ENCODE results near the gene PIGZ.

The PIGZ gene

DNA sequence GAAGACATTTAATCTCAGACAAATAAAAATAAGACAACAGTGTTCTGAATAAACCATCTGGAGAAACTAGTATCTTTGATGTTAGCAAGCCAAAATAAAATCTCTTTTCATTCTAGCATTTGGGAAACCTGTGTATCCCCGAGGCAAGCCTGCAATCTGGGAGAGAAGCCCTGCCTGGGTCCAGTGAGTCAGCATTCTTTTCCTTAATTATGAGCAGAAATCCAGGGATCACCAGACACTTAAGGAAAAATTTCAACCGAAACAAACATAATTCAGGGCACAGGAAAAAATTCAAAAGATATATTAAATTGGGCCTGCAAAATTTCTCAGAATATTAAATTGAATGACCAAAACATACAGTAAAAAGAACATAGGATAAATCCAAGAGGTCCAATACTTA, 30.5 kb downstream of the PIGZ start:
- Histone ChIP-seq H3K9ac (ENCODE audit: low read depth in 1 of 2, low read length in 2 of 2) (no peak overlapping the region), H3K27ac (ENCODE audit: low read depth, low read length) (no peak overlapping the region), H3K27me3 (ENCODE audit: control insufficient read depth in 1 of 2, insufficient read depth in 2 of 2, low read length in 2 of 2) (no peaks in the 10 kb centered on the region), H3K4me1 (ENCODE audit: control insufficient read depth in 1 of 2, insufficient read depth in 2 of 2, low read length in 2 of 2) (peaks cover 7 to 13% of the 10 kb centered on the region in 2 donors), H3K36me3 (ENCODE audit: control insufficient read depth in 1 of 2, insufficient read depth in 2 of 2, low read length in 2 of 2) (peaks cover 39 to 63% of the 10 kb centered on the region in 2 donors), H3K4me3 (ENCODE audit: low read depth in 1 of 2, low read length in 2 of 2) (no peak overlapping the region), H3K9me3 (ENCODE audit: control insufficient read depth in 1 of 2, low read length in 2 of 2) (no peaks in the 10 kb centered on the region)

GRCh38 chr3:196936288-196936687, 32.3 kb downstream of the PIGZ start:
- Histone ChIP-seq H3K4me1 (ENCODE audit: control insufficient read depth in 1 of 2, insufficient read depth in 2 of 2, low read length in 2 of 2) (peaks cover 6 to 8% of the 10 kb centered on the region in 2 donors), H3K9me3 (ENCODE audit: control insufficient read depth in 1 of 2, low read length in 2 of 2) (no peaks in the 10 kb centered on the region), H3K4me3 (ENCODE audit: low read depth in 1 of 2, low read length in 2 of 2) (no peak overlapping the region), H3K36me3 (ENCODE audit: control insufficient read depth in 1 of 2, insufficient read depth in 2 of 2, low read length in 2 of 2) (peaks cover 41 to 75% of the 10 kb centered on the region in 2 donors), H3K9ac (ENCODE audit: low read depth in 1 of 2, low read length in 2 of 2) (no peak overlapping the region), H3K27me3 (ENCODE audit: control insufficient read depth in 1 of 2, insufficient read depth in 2 of 2, low read length in 2 of 2) (no peaks in the 10 kb centered on the region), H3K27ac (ENCODE audit: low read depth, low read length) (no peak overlapping the region)

DNA sequence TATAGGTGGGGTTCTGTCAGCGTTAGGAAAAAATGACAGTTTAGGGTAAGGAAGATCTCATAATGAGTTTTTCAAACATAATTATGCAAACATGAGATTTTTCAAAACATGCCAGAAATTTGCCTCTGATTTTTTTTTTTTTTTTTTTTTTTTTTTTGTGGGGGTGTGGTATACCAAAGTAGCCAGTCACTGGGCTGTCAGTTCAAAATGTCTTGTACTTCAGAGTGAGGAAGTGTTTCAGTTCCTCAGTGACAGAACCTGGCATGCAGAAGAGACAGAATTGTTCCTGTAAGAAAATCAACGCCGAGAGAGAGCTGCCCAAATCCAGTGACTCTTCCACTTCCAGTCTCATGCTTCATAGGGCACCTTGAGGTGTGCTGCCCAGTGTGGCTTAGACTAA, 36.0 kb downstream of the PIGZ start:
- no peak overlapping the region for H3K9ac ChIP-seq (ENCODE audit: low read depth in 1 of 2, low read length in 2 of 2)
- no peaks in the 10 kb centered on the region for H3K27me3 ChIP-seq (ENCODE audit: control insufficient read depth in 1 of 2, insufficient read depth in 2 of 2, low read length in 2 of 2)
- H3K4me3 ChIP-seq (ENCODE audit: low read depth in 1 of 2, low read length in 2 of 2) = no peak overlapping the region
- no peaks in the 10 kb centered on the region for H3K4me1 ChIP-seq (ENCODE audit: control insufficient read depth in 1 of 2, insufficient read depth in 2 of 2, low read length in 2 of 2)
- no peak overlapping the region for H3K27ac ChIP-seq (ENCODE audit: low read depth, low read length)
- peaks cover 52 to 86% of the 10 kb centered on the region in 2 donors for H3K36me3 ChIP-seq (ENCODE audit: control insufficient read depth in 1 of 2, insufficient read depth in 2 of 2, low read length in 2 of 2)
- H3K9me3 ChIP-seq (ENCODE audit: control insufficient read depth in 1 of 2, low read length in 2 of 2) = no peaks in the 10 kb centered on the region

GRCh38 chr3:196931828-196932587, 36.6 kb downstream of the PIGZ start:
- no peaks in the 10 kb centered on the region for H3K27me3 ChIP-seq (ENCODE audit: control insufficient read depth in 1 of 2, insufficient read depth in 2 of 2, low read length in 2 of 2)
- no peak overlapping the region for H3K27ac ChIP-seq (ENCODE audit: low read depth, low read length)
- H3K9ac ChIP-seq (ENCODE audit: low read depth in 1 of 2, low read length in 2 of 2) = no peak overlapping the region
- no peaks in the 10 kb centered on the region for H3K9me3 ChIP-seq (ENCODE audit: control insufficient read depth in 1 of 2, low read length in 2 of 2)
- H3K4me3 ChIP-seq (ENCODE audit: low read depth in 1 of 2, low read length in 2 of 2) = no peak overlapping the region
- H3K4me1 ChIP-seq (ENCODE audit: control insufficient read depth in 1 of 2, insufficient read depth in 2 of 2, low read length in 2 of 2) = no peaks in the 10 kb centered on the region
- peaks cover 46 to 81% of the 10 kb centered on the region in 2 donors for H3K36me3 ChIP-seq (ENCODE audit: control insufficient read depth in 1 of 2, insufficient read depth in 2 of 2, low read length in 2 of 2)

DNA sequence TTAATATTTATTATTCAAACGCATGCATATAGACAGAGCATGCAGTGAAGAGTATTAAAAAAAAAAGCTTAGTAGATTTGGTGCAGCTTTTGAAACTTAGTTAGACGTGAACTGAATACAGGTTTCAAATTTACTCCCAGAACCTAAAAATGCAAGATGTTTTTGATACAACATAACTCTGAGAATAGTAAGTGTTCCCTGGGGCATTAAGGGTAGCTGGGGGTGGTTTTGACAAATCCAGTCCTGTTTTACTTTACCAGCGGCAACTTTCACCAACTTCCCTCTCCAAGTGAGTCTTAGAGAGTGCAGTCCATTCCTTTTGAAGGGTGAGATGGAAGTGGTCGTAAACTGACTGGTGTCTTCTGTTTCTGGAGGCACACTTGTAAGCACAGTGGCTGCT, 37.5 kb downstream of the PIGZ start:
- Histone ChIP-seq H3K9ac (ENCODE audit: low read depth in 1 of 2, low read length in 2 of 2) (no peak overlapping the region), H3K9me3 (ENCODE audit: control insufficient read depth in 1 of 2, low read length in 2 of 2) (no peaks in the 10 kb centered on the region), H3K4me3 (ENCODE audit: low read depth in 1 of 2, low read length in 2 of 2) (no peak overlapping the region), H3K27ac (ENCODE audit: low read depth, low read length) (no peak overlapping the region), H3K36me3 (ENCODE audit: control insufficient read depth in 1 of 2, insufficient read depth in 2 of 2, low read length in 2 of 2) (peaks cover 39 to 72% of the 10 kb centered on the region in 2 donors), H3K27me3 (ENCODE audit: control insufficient read depth in 1 of 2, insufficient read depth in 2 of 2, low read length in 2 of 2) (no peaks in the 10 kb centered on the region), H3K4me1 (ENCODE audit: control insufficient read depth in 1 of 2, insufficient read depth in 2 of 2, low read length in 2 of 2) (no peaks in the 10 kb centered on the region)

GRCh38 chr3:196927571-196928453, 40.8 kb downstream of the PIGZ start:
- H3K4me3 ChIP-seq (ENCODE audit: low read depth in 1 of 2, low read length in 2 of 2) = no peak overlapping the region
- no peak overlapping the region for H3K27ac ChIP-seq (ENCODE audit: low read depth, low read length)
- H3K27me3 ChIP-seq (ENCODE audit: control insufficient read depth in 1 of 2, insufficient read depth in 2 of 2, low read length in 2 of 2) = no peaks in the 10 kb centered on the region
- no peak overlapping the region for H3K9ac ChIP-seq (ENCODE audit: low read depth in 1 of 2, low read length in 2 of 2)
- H3K4me1 ChIP-seq (ENCODE audit: control insufficient read depth in 1 of 2, insufficient read depth in 2 of 2, low read length in 2 of 2) = no peaks in the 10 kb centered on the region
- peaks cover 21 to 49% of the 10 kb centered on the region in 2 donors for H3K36me3 ChIP-seq (ENCODE audit: control insufficient read depth in 1 of 2, insufficient read depth in 2 of 2, low read length in 2 of 2)
- no peaks in the 10 kb centered on the region for H3K9me3 ChIP-seq (ENCODE audit: control insufficient read depth in 1 of 2, low read length in 2 of 2)

DNA sequence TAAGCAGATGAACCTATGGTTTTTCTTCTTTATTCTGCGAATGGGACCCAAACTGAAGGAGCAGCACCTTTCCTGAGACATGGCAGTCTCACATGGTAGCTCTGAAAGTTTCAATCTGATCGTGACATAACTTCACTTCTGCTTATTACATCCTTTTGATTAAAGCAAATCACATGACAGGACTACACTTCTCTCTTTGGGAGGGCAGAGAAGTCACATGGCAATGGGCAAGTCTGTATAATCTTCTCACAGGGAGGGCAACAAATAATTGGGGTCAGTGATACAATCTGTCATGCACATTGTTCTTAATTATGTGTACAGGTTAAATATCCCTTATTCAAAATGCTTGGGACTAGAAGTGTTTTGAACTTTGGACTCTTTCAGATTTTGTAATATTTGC, 47.9 kb downstream of the PIGZ start:
- no peaks in the 10 kb centered on the region for H3K27me3 ChIP-seq (ENCODE audit: control insufficient read depth in 1 of 2, insufficient read depth in 2 of 2, low read length in 2 of 2)
- no peaks in the 10 kb centered on the region for H3K4me1 ChIP-seq (ENCODE audit: control insufficient read depth in 1 of 2, insufficient read depth in 2 of 2, low read length in 2 of 2)
- H3K4me3 ChIP-seq (ENCODE audit: low read depth in 1 of 2, low read length in 2 of 2) = no peak overlapping the region
- H3K27ac ChIP-seq (ENCODE audit: low read depth, low read length) = no peak overlapping the region
- peaks cover 2 to 14% of the 10 kb centered on the region in 2 donors for H3K36me3 ChIP-seq (ENCODE audit: control insufficient read depth in 1 of 2, insufficient read depth in 2 of 2, low read length in 2 of 2)
- H3K9me3 ChIP-seq (ENCODE audit: control insufficient read depth in 1 of 2, low read length in 2 of 2) = no peaks in the 10 kb centered on the region
- no peak overlapping the region for H3K9ac ChIP-seq (ENCODE audit: low read depth in 1 of 2, low read length in 2 of 2)

DNA sequence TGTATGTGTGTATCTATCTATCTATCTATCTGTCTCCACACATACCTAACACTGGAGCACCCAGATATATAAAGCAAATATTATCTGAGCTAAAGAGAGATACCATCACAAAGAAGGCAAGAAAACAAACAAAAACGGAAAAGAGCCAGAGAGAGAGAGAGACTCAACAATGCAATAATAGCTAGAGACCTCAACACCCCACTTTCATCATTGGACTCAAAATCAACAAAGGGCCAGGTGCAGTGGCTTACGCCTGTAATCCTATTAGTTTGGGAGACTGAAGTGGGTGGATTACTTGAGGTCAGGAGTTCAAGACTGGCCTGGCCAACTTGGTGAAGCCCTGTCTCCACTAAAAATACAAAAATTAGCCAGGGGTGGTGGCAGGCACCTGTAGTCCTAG, 49.7 kb downstream of the PIGZ start:
- Histone ChIP-seq H3K9ac (ENCODE audit: low read depth in 1 of 2, low read length in 2 of 2) (no peak overlapping the region), H3K4me1 (ENCODE audit: control insufficient read depth in 1 of 2, insufficient read depth in 2 of 2, low read length in 2 of 2) (no peaks in the 10 kb centered on the region), H3K36me3 (ENCODE audit: control insufficient read depth in 1 of 2, insufficient read depth in 2 of 2, low read length in 2 of 2) (peaks cover 9 to 20% of the 10 kb centered on the region in 2 donors), H3K9me3 (ENCODE audit: control insufficient read depth in 1 of 2, low read length in 2 of 2) (no peaks in the 10 kb centered on the region), H3K27ac (ENCODE audit: low read depth, low read length) (no peak overlapping the region), H3K4me3 (ENCODE audit: low read depth in 1 of 2, low read length in 2 of 2) (no peak overlapping the region), H3K27me3 (ENCODE audit: control insufficient read depth in 1 of 2, insufficient read depth in 2 of 2, low read length in 2 of 2) (no peaks in the 10 kb centered on the region)

GRCh38 chr3:196916995-196917394, 51.6 kb downstream of the PIGZ start:
- Histone ChIP-seq H3K27ac (ENCODE audit: low read depth, low read length) (no peak overlapping the region), H3K4me1 (ENCODE audit: control insufficient read depth in 1 of 2, insufficient read depth in 2 of 2, low read length in 2 of 2) (no peaks in the 10 kb centered on the region), H3K27me3 (ENCODE audit: control insufficient read depth in 1 of 2, insufficient read depth in 2 of 2, low read length in 2 of 2) (no peaks in the 10 kb centered on the region), H3K9ac (ENCODE audit: low read depth in 1 of 2, low read length in 2 of 2) (no peak overlapping the region), H3K36me3 (ENCODE audit: control insufficient read depth in 1 of 2, insufficient read depth in 2 of 2, low read length in 2 of 2) (peaks cover 7 to 15% of the 10 kb centered on the region in 2 donors), H3K9me3 (ENCODE audit: control insufficient read depth in 1 of 2, low read length in 2 of 2) (no peaks in the 10 kb centered on the region), H3K4me3 (ENCODE audit: low read depth in 1 of 2, low read length in 2 of 2) (no peak overlapping the region)

- no peaks in the 10 kb centered on the region for H3K27me3 ChIP-seq (ENCODE audit: control insufficient read depth in 1 of 2, insufficient read depth in 2 of 2, low read length in 2 of 2)
- no peaks in the 10 kb centered on the region for H3K9me3 ChIP-seq (ENCODE audit: control insufficient read depth in 1 of 2, low read length in 2 of 2)
- no peaks in the 10 kb centered on the region for H3K4me1 ChIP-seq (ENCODE audit: control insufficient read depth in 1 of 2, insufficient read depth in 2 of 2, low read length in 2 of 2)
- H3K36me3 ChIP-seq (ENCODE audit: control insufficient read depth in 1 of 2, insufficient read depth in 2 of 2, low read length in 2 of 2) = peaks cover 7 to 15% of the 10 kb centered on the region in 2 donors
- H3K9ac ChIP-seq (ENCODE audit: low read depth in 1 of 2, low read length in 2 of 2) = no peak overlapping the region
- no peak overlapping the region for H3K4me3 ChIP-seq (ENCODE audit: low read depth in 1 of 2, low read length in 2 of 2)
- H3K27ac ChIP-seq (ENCODE audit: low read depth, low read length) = no peak overlapping the region
These were observed 52.4 kb downstream of the PIGZ start for GRCh38 chr3:196916221-196916620.

All from duodenal mucosa (tissue), 2 donors.